Measurements from ENCODE around the gene NOTCH3.

Gene NOTCH3

DNA sequence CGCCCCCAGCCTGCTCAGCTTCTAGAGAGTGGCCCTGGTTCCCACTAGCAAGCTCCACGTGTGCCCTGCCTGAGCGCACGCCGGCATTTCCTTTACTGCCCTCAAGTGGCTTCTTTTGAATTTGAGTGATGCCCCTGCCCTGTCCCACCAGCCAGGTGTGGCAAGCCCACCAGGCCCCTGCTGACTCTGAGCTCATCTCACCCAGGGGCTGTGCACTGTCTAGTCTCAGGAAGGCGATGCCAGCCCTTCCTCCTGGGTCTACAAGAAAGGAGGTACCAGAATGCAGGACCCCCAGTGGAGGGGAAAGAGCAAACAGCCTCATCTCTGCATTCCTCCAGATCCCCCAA lies 48.7 kb upstream of the NOTCH3 start:
- no peaks in the 10 kb centered on the region for H3K9me2 ChIP-seq (replicated peaks; ENCODE audit: control insufficient read depth, low read length)
- no peak overlapping the region for H3K27ac ChIP-seq (ENCODE audit: low read depth, low read length)
- peaks cover 83% of the 10 kb centered on the region for H3K36me3 ChIP-seq (ENCODE audit: control insufficient read depth, low read length)
- no peaks in the 10 kb centered on the region for H3F3A ChIP-seq (ENCODE audit: control insufficient read depth, insufficient read depth)
- H3K9me3 ChIP-seq (ENCODE audit: control insufficient read depth, insufficient read depth, low read length), result no peaks in the 10 kb centered on the region
- H3K4me1 ChIP-seq (ENCODE audit: control insufficient read depth, low read length), result no peaks in the 10 kb centered on the region
- no peak overlapping the region for H3K4me3 ChIP-seq (ENCODE audit: low read length)
- H3K27me3 ChIP-seq (ENCODE audit: control insufficient read depth, low read length), result no peaks in the 10 kb centered on the region
- no peak overlapping the region for H3K4me2 ChIP-seq (ENCODE audit: low read length)
- peaks cover 10% of the 10 kb centered on the region for H3K79me2 ChIP-seq (ENCODE audit: control insufficient read depth, low read length)
- peaks cover 3% of the 10 kb centered on the region; the same call in 1 of the 2 replicates for H4K20me1 ChIP-seq (ENCODE audit: control insufficient read depth, insufficient read depth, low read depth, low read length)
- TF ChIP-seq EZH2phosphoT487 (IDR thresholded peaks at IDR 0.05; ENCODE audit: borderline replicate concordance, low read length) (no peak), CTCF (IDR thresholded peaks at IDR 0.05; ENCODE audit: low read depth, low read length, poor library complexity, severe bottlenecking) (no peak)

GRCh38 chr19:15248648-15249527 lies 48.1 kb upstream of the NOTCH3 start:
- H3K9me3 ChIP-seq (ENCODE audit: control insufficient read depth, insufficient read depth, low read length), result no peaks in the 10 kb centered on the region
- no peaks in the 10 kb centered on the region for H3F3A ChIP-seq (ENCODE audit: control insufficient read depth, insufficient read depth)
- H3K4me2 ChIP-seq (ENCODE audit: low read length), result no peak overlapping the region
- peaks cover 3% of the 10 kb centered on the region; the same call in 1 of the 2 replicates for H4K20me1 ChIP-seq (ENCODE audit: control insufficient read depth, insufficient read depth, low read depth, low read length)
- H3K4me1 ChIP-seq (ENCODE audit: control insufficient read depth, low read length), result no peaks in the 10 kb centered on the region
- peaks cover 80% of the 10 kb centered on the region for H3K36me3 ChIP-seq (ENCODE audit: control insufficient read depth, low read length)
- no peak overlapping the region for H3K27ac ChIP-seq (ENCODE audit: low read depth, low read length)
- no peaks in the 10 kb centered on the region for H3K27me3 ChIP-seq (ENCODE audit: control insufficient read depth, low read length)
- H3K4me3 ChIP-seq (ENCODE audit: low read length), result no peak overlapping the region
- H3K9me2 ChIP-seq (replicated peaks; ENCODE audit: control insufficient read depth, low read length), result no peaks in the 10 kb centered on the region
- TF ChIP-seq CTCF (IDR thresholded peaks at IDR 0.05; ENCODE audit: low read depth, low read length, poor library complexity, severe bottlenecking) (no peak), EZH2phosphoT487 (IDR thresholded peaks at IDR 0.05; ENCODE audit: borderline replicate concordance, low read length) (no peak)
- H3K79me2 ChIP-seq (ENCODE audit: control insufficient read depth, low read length), result peaks cover 10% of the 10 kb centered on the region

GRCh38 chr19:15248106-15248505 lies 47.3 kb upstream of the NOTCH3 start:
- Histone ChIP-seq H3K79me2 (ENCODE audit: control insufficient read depth, low read length) (peaks cover 10% of the 10 kb centered on the region), H3K27ac (ENCODE audit: low read depth, low read length) (no peak overlapping the region), H3K9me3 (ENCODE audit: control insufficient read depth, insufficient read depth, low read length) (no peaks in the 10 kb centered on the region)

More at GRCh38 chr19:15248106-15248505, 47.3 kb upstream of the NOTCH3 start:
- Histone ChIP-seq H3K4me1 (ENCODE audit: control insufficient read depth, low read length) (no peaks in the 10 kb centered on the region), H3K9me2 (replicated peaks; ENCODE audit: control insufficient read depth, low read length) (no peaks in the 10 kb centered on the region), H3K27me3 (ENCODE audit: control insufficient read depth, low read length) (no peaks in the 10 kb centered on the region), H3F3A (ENCODE audit: control insufficient read depth, insufficient read depth) (no peaks in the 10 kb centered on the region), H4K20me1 (ENCODE audit: control insufficient read depth, insufficient read depth, low read depth, low read length) (no peaks in the 10 kb centered on the region), H3K4me3 (ENCODE audit: low read length) (no peak overlapping the region), H3K4me2 (ENCODE audit: low read length) (no peak overlapping the region), H3K36me3 (ENCODE audit: control insufficient read depth, low read length) (peaks cover 78% of the 10 kb centered on the region)
- no peak for TF ChIP-seq EZH2phosphoT487 (IDR thresholded peaks at IDR 0.05; ENCODE audit: borderline replicate concordance, low read length)
- no peak for TF ChIP-seq CTCF (IDR thresholded peaks at IDR 0.05; ENCODE audit: low read depth, low read length, poor library complexity, severe bottlenecking)
